GM12865 (cell line): ENCODE results near the gene CRISPLD2.

Experiments used
- DNase-seq: peaks from one replicate; pipeline ENCODE4 v3.0.0; 2010; ENCODE audit warnings: low read depth
- H3K4me3 ChIP-seq: 2 replicates; pipeline ENCODE4 v1.5.1; 2011; ENCODE audit warnings: mild to moderate bottlenecking, low read depth, low read length, control low read depth
- TF ChIP-seq, protein P1 (sequence below): IDR thresholded peaks from 2 replicates; pipeline ENCODE4 v1.5.1; 2011; ENCODE audit warnings: low read length, control low read depth, low read depth, inconsistent platforms; ENCODE audit not compliant: insufficient read depth; ENCODE audit errors: missing control alignments

Gene CRISPLD2

DNA sequence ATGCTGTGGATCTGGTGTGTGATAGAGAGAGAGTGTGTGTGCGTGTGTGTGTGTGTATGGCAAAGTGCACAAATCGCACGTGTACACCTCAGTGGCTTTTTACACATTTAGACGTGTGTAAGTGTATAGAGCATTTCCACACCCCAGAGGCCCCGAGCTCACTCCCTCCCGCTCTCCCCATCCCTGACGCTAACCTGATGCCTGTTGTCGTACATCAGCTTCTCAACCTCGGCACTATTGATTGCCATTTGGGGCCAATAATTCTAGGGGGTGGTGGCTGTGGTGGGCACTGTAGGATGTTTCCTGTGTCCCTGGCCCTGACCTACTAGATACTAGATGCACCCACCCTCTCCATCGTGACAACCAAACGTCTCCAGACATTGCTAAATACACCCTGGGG lies 30.4 kb upstream of the CRISPLD2 start:
- DNase-seq, result no peak
- H3K4me3 ChIP-seq, result no peak overlapping the region
- TF ChIP-seq, protein P1, sequence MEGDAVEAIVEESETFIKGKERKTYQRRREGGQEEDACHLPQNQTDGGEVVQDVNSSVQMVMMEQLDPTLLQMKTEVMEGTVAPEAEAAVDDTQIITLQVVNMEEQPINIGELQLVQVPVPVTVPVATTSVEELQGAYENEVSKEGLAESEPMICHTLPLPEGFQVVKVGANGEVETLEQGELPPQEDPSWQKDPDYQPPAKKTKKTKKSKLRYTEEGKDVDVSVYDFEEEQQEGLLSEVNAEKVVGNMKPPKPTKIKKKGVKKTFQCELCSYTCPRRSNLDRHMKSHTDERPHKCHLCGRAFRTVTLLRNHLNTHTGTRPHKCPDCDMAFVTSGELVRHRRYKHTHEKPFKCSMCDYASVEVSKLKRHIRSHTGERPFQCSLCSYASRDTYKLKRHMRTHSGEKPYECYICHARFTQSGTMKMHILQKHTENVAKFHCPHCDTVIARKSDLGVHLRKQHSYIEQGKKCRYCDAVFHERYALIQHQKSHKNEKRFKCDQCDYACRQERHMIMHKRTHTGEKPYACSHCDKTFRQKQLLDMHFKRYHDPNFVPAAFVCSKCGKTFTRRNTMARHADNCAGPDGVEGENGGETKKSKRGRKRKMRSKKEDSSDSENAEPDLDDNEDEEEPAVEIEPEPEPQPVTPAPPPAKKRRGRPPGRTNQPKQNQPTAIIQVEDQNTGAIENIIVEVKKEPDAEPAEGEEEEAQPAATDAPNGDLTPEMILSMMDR, result no peak

DNA sequence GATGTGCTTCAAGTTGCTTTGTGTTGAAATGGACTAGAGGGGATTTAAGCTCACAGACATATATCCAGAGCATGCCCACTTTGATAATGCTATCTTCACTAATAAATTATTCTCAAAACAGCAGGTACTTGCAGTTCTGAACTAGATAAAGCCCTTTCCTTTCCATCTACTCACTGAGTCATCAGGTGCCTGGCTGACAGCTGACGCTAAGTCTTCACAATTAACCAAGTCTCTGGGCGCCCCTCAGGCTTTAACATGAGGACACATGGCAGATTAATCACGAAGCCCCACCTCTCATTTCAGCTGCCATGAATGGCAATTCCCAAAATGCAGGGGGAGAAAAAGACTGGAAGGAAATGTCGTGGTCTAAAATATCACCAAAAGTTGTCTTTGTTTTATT lies 29.5 kb upstream of the CRISPLD2 start:
- no peak overlapping the region for H3K4me3 ChIP-seq
- no peak for DNase-seq
- TF ChIP-seq, protein P1, result no peak

DNA sequence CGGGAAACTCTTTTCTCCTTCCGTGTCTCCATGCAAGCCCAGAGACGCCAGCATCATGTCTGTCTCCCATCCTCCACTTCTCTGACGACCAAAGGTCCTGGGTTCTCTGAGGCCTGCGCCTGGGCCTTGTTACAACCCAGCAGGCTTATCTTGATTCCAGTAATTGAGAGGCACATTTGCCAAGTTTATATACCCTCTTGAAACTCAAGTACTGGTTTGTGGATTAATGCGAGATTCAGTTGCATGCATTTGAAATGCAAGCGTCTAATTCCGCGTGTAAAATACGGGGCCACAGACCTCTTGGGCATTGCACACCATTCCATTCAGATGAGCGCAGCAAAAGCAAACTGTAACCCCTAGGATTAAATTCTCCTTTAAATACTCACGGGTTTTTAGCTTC lies 28.7 kb upstream of the CRISPLD2 start:
- TF ChIP-seq, protein P1, result no peak
- no peak overlapping the region for H3K4me3 ChIP-seq
- DNase-seq, result no peak

DNA sequence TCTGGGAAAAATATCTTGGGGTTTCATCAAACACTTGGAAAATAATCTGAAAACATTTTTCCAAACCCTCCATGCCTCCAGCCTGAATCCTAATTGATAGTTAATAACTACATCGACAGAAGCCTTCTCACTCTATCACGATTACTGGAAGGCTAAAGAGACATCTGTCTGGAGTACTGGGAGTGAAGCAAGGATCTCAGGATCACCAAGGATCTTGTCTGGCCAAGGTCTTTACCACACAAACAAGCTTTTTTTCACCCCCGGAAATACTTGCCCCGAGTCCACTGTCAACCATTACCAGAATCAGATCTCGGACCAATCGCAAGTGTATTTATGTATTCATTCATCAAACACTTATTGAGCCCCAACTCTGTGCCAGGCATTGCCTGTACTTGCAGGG lies 28.3 kb upstream of the CRISPLD2 start:
- no peak overlapping the region for H3K4me3 ChIP-seq
- TF ChIP-seq, protein P1, result no peak
- no peak for DNase-seq

DNA sequence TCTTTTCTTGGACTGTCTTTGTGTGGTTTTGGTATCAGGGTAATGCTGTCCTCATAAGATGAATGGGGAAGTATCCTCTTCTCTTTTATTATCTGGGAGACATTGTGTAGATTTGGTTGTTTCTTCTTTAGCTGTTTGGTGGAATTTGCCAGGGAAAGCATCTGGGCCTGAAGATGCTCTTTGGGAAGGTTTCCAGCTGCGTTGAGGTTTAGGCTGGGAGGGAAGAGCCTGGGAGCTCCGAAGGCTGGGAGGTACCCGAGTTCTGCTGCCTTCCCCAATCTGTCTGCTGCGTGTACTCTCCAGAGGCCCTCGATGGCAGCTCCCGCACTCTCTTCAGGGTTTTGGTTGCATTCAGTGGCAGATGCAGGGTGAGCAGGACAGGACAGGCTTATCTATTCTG lies 25.6 kb upstream of the CRISPLD2 start:
- TF ChIP-seq, protein P1, result no peak
- H3K4me3 ChIP-seq, result no peak overlapping the region
- DNase-seq, result no peak

DNA sequence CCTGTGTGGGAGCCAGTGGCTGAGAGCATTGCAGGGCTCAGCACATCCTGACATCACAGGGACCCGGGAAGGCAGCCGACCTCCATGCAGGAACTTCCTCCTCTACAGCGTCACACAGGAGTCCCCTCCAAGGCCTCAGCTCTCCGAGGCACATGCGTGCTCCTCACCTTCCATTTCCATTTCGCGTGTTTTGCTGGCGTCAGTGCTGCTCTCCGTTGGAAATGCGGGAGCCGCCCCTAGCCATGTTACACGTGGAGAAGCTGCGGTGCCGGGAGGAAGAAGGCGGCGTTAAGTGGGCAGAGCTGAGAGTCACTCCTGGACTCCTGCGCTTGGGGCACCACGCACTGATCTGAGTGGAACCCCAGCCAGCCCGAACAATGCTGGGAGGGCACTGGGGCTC lies 25.2 kb upstream of the CRISPLD2 start:
- DNase-seq, result no peak
- TF ChIP-seq, protein P1, result no peak
- H3K4me3 ChIP-seq, result no peak overlapping the region

DNA sequence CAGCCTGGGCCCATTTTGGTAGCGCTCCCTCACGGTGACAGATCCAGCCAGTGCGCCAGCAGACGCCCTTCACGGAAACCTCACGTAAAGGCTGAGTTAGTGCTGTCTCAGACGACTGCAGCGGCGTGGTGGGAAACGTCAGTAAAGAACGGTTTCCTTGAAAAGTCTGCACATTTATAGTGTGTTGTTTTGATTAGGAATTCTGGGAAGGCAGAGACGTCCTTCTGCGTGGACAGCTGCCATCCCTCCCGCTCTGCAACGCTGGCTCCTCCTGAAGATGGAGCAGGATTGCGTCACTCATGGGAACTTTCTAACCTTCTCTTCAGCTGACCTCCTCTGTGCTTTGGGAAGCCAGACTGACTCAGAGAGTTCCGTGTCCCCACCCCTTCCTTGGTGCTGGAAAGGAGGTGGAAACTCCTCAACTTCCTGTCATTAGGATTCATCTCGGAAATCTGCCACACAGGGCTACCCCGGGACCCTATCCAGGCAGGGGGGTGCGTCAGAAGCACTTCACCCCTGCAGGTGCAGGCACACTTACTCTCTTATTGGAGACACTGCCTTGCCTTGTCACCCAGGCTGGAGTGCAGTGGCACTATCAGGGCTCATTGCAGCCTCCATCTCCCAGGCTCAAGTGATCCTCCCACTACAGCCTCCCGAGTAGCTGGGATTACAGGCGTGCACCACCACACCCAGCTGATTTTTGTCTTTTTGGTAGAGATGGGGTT lies 24.3 kb upstream of the CRISPLD2 start:
- no peak overlapping the region for H3K4me3 ChIP-seq
- no peak for DNase-seq
- TF ChIP-seq, protein P1, result no peak
